B cell (primary cell): ENCODE results near the gene LYRM1. TPM values are rescaled to one million over a fixed set of nuclear protein-coding genes. Genes with fewer than 3 reads are reported as not detected.

Experiments used
- ATAC-seq: fragments of 200-7000 bp; cut with Tn5 transposase; one replicate; pipeline ENCODE4 v1.10.0; 2021; ENCODE audit warnings: low read depth, mild to moderate bottlenecking, moderate number of reproducible peaks, moderate library complexity
- CTCF ChIA-PET: fragments of 350-600 bp; sonication (Branson Sonifier 250); formaldehyde crosslinking; loops from one replicate; lab custom pipeline; 2021; ENCODE audit warnings: antibody characterized with exemption, inconsistent platforms; lab: Charles Lee
- POLR2A ChIA-PET: fragments of 350-600 bp; sonication (Branson Sonifier 250); formaldehyde crosslinking; loops from one replicate; lab custom pipeline; 2021; ENCODE audit warnings: antibody characterized with exemption; lab: Charles Lee
- DNase-seq: peaks from one replicate; pipeline ENCODE4 v3.0.0; 2013
- H2AFZ ChIP-seq: 2 replicates; pipeline ENCODE4 v1.6.1; 2012; ENCODE audit warnings: mild to moderate bottlenecking, low read depth, low read length; ENCODE audit not compliant: insufficient read depth, poor library complexity, severe bottlenecking
- H3K27ac ChIP-seq, 2 donors: 1 replicate in 1 of 2; 2 replicates in 1 of 2; pipeline ENCODE4 v1.5.1; 2012 to 2013; ENCODE audit warnings: low read length in 2 of 2, mild to moderate bottlenecking in 2 of 2, moderate library complexity in 1 of 2
- H3K27me3 ChIP-seq, 4 experiments: fragments of 200-600 bp in 1 of 4; sonication (generic) in 1 of 4; replicated peaks in 1 of 4; 1 replicate in 2 of 4; 2 replicates in 2 of 4; pipeline versions ENCODE4 v1.6.1 to v1.7.0; 2013 to 2016; ENCODE audit warnings: low read length in 3 of 4, mild to moderate bottlenecking in 2 of 4, mixed read lengths in 1 of 4, moderate library complexity in 1 of 4; ENCODE audit not compliant: insufficient read depth in 4 of 4, control insufficient read depth in 3 of 4; ENCODE audit errors: control extremely low read depth in 1 of 4
- H3K36me3 ChIP-seq, 2 experiments: replicated peaks in 1 of 2; 1 replicate in 1 of 2; 2 replicates in 1 of 2; pipeline versions ENCODE4 v1.6.1 to v1.7.1; 2013; ENCODE audit warnings: low read length in 1 of 2; ENCODE audit not compliant: insufficient read depth in 2 of 2, control insufficient read depth in 1 of 2; ENCODE audit errors: control extremely low read depth in 1 of 2, extremely low read depth in 1 of 2
- H3K4me1 ChIP-seq, 2 donors: fragments of 200-600 bp in 1 of 2; sonication (generic) in 1 of 2; 1 replicate in 1 of 2; 2 replicates in 1 of 2; pipeline versions ENCODE4 v1.5.1 to v1.6.1; 2013 to 2017; ENCODE audit warnings: low read length in 2 of 2; ENCODE audit not compliant: control insufficient read depth in 2 of 2, insufficient read depth in 2 of 2
- H3K4me2 ChIP-seq: replicated peaks from 2 replicates; pipeline ENCODE3; 2012; ENCODE audit warnings: mild to moderate bottlenecking, low read depth, low read length; ENCODE audit not compliant: poor library complexity, severe bottlenecking
- H3K4me3 ChIP-seq, 5 experiments: fragments of 200-600 bp in 1 of 5; sonication (generic) in 1 of 5; 1 replicate in 3 of 5; 2 replicates in 2 of 5; pipeline versions ENCODE4 v1.5.1 to v1.7.0; 2011 to 2016; ENCODE audit warnings: low read length in 4 of 5, mild to moderate bottlenecking in 4 of 5, low read depth in 2 of 5, control low read depth in 1 of 5, moderate library complexity in 1 of 5; ENCODE audit not compliant: insufficient read depth in 1 of 5; ENCODE audit errors: control extremely low read depth in 1 of 5, extremely low read depth in 1 of 5
- H3K79me2 ChIP-seq: fragments of 200-600 bp; sonication (generic); one replicate; pipeline ENCODE4 v1.6.0; 2016; ENCODE audit warnings: low read length; ENCODE audit not compliant: control insufficient read depth, insufficient read depth
- H3K9ac ChIP-seq: fragments of 200-600 bp; sonication (generic); 2 replicates; pipeline ENCODE4 v1.6.1; 2017; ENCODE audit warnings: mild to moderate bottlenecking, low read length, moderate library complexity
- H3K9me3 ChIP-seq, 3 donors: one replicate each; pipeline versions ENCODE4 v1.6.1 to v1.7.1; 2013; ENCODE audit warnings: low read length in 2 of 3; ENCODE audit not compliant: control insufficient read depth in 2 of 3, insufficient read depth in 1 of 3; ENCODE audit errors: control extremely low read depth in 1 of 3
- H4K20me1 ChIP-seq: 2 replicates; pipeline ENCODE4 v1.6.0; 2012; ENCODE audit warnings: mild to moderate bottlenecking, low read length; ENCODE audit not compliant: insufficient read depth, control insufficient read depth, poor library complexity, severe bottlenecking
- H3K27ac Mint-ChIP-seq: one replicate; pipeline ENCODE4 v1.8.0; 2021; ENCODE audit warnings: mixed read lengths
- H3K27me3 Mint-ChIP-seq: one replicate; pipeline ENCODE4 v1.8.0; 2021; ENCODE audit warnings: mixed read lengths
- H3K4me1 Mint-ChIP-seq: one replicate; pipeline ENCODE4 v1.8.0; 2021; ENCODE audit warnings: mixed read lengths
- H3K4me3 Mint-ChIP-seq: one replicate; pipeline ENCODE4 v1.8.0; 2021; ENCODE audit warnings: mixed read lengths
- H3K9me3 Mint-ChIP-seq: one replicate; pipeline ENCODE4 v1.8.0; 2022; ENCODE audit warnings: mixed read lengths; ENCODE audit not compliant: insufficient read depth
- CTCF ChIP-seq: fragments of 200-600 bp; IDR thresholded peaks from one replicate; pipeline ENCODE4 v1.8.0; 2022; ENCODE audit warnings: antibody characterized with exemption, mild to moderate bottlenecking
- EZH2 ChIP-seq: IDR thresholded peaks from 2 replicates; pipeline ENCODE4 v1.6.1; 2012; ENCODE audit warnings: borderline replicate concordance, low read depth, mild to moderate bottlenecking, moderate library complexity, low read length; ENCODE audit not compliant: insufficient read depth, poor library complexity, severe bottlenecking
- WGBS: methylation state at CpG from one replicate; pipeline ENCODE4 v1.1.5; 2013; ENCODE audit warnings: missing lambda C conversion rate; ENCODE audit not compliant: insufficient coverage; 5-methylcytosine and 5-hydroxymethylcytosine counted together
- intact Hi-C: fragments of 100-400 bp; cut with micrococcal nuclease; formaldehyde crosslinking; loops from one replicate; pipeline ENCODE4 v1.10.0; 2022
- polyA plus RNA-seq: library from polyadenylated mRNA; depleted of rRNA; stranded (reverse); fragments of >200 nt; gene quantifications from 2 replicates; pipeline ENCODE4 v1.2.3, GENCODE V29; 2012
- total RNA-seq, 2 donors: library from RNA; stranded (reverse); fragments of 120-200 nt in 1 of 2; gene quantifications; 1 replicate in 1 of 2; 2 replicates in 1 of 2; pipeline versions ENCODE4 v1.2.3 to v1.2.4, GENCODE V29; 2013 to 2022

LYRM1 gene
- total and polyA plus RNA-seq, 2 donors (not counting 1 experiment from before 2014, with no cell fraction given): 20.0 to 21.8 TPM

- H3K79me2 ChIP-seq: peaks cover 30% of the 10 kb centered on the region
- peaks cover 11 to 14% of the 10 kb centered on the region in 2 donors for H3K4me1 ChIP-seq
- no peak for TF ChIP-seq EZH2
- no peak for TF ChIP-seq CTCF
- H3K9me3 Mint-ChIP-seq: no peaks in the 10 kb centered on the region
- H3K27me3 ChIP-seq: no peaks in the 10 kb centered on the region
- H3K9me3 ChIP-seq: no peaks in the 10 kb centered on the region
- H3K4me3 ChIP-seq: no peak overlapping the region
- POLR2A ChIA-PET: no interaction called here
- H3K4me1 Mint-ChIP-seq: peaks cover 21% of the 10 kb centered on the region
- no peaks in the 10 kb centered on the region for H3K36me3 ChIP-seq
- H3K27ac Mint-ChIP-seq: no peak overlapping the region
- ATAC-seq: no peak
- WGBS: 72% methylated on average over 5 of the region's 7 CpGs
- H3K27ac ChIP-seq: no peak overlapping the region
- DNase-seq: no peak
- H3K9ac ChIP-seq: no peak overlapping the region
- no peaks in the 10 kb centered on the region for H4K20me1 ChIP-seq
- intact Hi-C loops: no loop called here
- no peak overlapping the region for H3K4me3 Mint-ChIP-seq
- H3K4me2 ChIP-seq: no peak overlapping the region
- no peak overlapping the region for H2AFZ ChIP-seq
- no peaks in the 10 kb centered on the region for H3K27me3 Mint-ChIP-seq
- CTCF ChIA-PET: interaction anchor here (1.8 kb wide), 1 partner anchor 29 kb away, joined by 4 read pairs; no protein-coding TSS in a partner anchor
These were observed 21.2 kb upstream of the LYRM1 start for GRCh38 chr16:20879175-20880040.

- ATAC-seq: no peak
- Histone ChIP-seq H3K27me3 (no peaks in the 10 kb centered on the region), H3K9ac (no peak overlapping the region), H2AFZ (no peak overlapping the region), H4K20me1 (no peaks in the 10 kb centered on the region), H3K4me2 (no peak overlapping the region), H3K4me3 (no peak overlapping the region), H3K4me1 (no peaks in the 10 kb centered on the region), H3K79me2 (peaks cover 39% of the 10 kb centered on the region), H3K36me3 (peaks cover 0 to 2% of the 10 kb centered on the region in 2 experiments), H3K9me3 (no peaks in the 10 kb centered on the region), H3K27ac (no peak overlapping the region)
- TF ChIP-seq EZH2 (no peak), CTCF (no peak)
- Mint-ChIP-seq H3K9me3 (no peaks in the 10 kb centered on the region), H3K4me3 (no peak overlapping the region), H3K27me3 (no peaks in the 10 kb centered on the region), H3K27ac (no peak overlapping the region), H3K4me1 (peaks cover 9% of the 10 kb centered on the region)
- intact Hi-C loops: no loop called here
- ChIA-PET CTCF (interaction anchor here (0.7 to 1.2 kb wide), 2 partner anchors 20 to 33 kb away, joined by 3 read pairs; partner anchors contain the start of gene LYRM1), POLR2A (no interaction called here)
- no peak for DNase-seq
- WGBS: 100% methylated on average over 1 of the region's 3 CpGs
These were observed 19.6 kb upstream of the LYRM1 start for GRCh38 chr16:20880867-20881502.
